Sigmoid colon (tissue), 4 donors: Measurements from ENCODE around the gene RNF223.

Source experiments
- CTCF ChIP-seq, 4 experiments: fragments of 450-650 bp in 3 of 4; fragments of 200-600 bp in 1 of 4; IDR thresholded peaks; one replicate each; pipeline ENCODE4 v1.5.1; 2016 to 2019; ENCODE audit warnings: antibody characterized with exemption in 4 of 4, mild to moderate bottlenecking in 3 of 4, moderate library complexity in 2 of 4
- EP300 ChIP-seq, 4 donors: sonication (generic); formaldehyde crosslinking; IDR thresholded peaks; one replicate each; pipeline ENCODE4 v1.6.1; 2017; ENCODE audit warnings: antibody characterized with exemption in 4 of 4
- POLR2A ChIP-seq, 2 donors: fragments of 450-650 bp; IDR thresholded peaks; one replicate each; pipeline ENCODE4 v1.6.1; 2016; ENCODE audit warnings: antibody characterized with exemption in 2 of 2, mild to moderate bottlenecking in 2 of 2, moderate library complexity in 2 of 2
- POLR2AphosphoS5 ChIP-seq, 4 donors: sonication (generic); formaldehyde crosslinking; IDR thresholded peaks; one replicate each; pipeline ENCODE4 v1.6.1; 2017; ENCODE audit warnings: antibody characterized with exemption in 4 of 4

DNA sequence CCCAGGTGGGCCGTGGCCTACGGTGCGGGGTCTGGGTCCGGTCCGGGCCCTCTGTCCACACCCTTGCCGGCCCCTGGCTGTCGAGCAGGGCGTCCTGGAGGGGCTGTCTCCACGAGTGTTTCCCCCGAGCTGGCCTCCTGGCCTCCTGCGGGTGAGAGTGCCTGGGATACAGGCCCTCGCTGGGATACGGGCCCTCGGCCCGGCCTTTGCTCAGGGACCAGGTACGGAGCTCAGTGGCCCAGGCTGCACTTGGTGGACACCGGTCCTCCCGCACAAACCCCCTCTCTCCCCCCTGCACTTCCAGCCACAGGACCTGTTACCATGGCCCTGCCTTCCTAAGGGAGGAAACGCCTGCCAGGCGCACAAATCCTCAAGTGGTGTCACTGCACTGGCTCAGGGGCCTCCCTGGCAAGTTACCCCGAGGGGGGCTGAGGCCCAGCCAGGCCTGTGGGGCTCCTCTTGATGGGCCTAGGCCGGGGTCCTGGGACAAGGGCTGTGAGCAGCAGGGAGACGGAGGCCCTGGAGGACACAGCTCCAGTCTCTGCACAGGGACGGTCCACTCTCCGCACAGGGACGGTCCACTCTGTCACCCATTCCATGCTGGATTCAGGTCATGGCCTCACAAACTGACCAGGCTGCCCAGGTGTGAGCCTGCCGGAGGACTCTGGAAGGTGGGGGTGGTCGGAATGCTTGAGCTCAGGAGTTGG, 18.2 kb upstream of the RNF223 start:
- TF ChIP-seq POLR2AphosphoS5 (IDR thresholded peaks at IDR 0.05) (no peak), CTCF (IDR thresholded peaks at IDR 0.05) (no peak), POLR2A (IDR thresholded peaks at IDR 0.05) (no peak), EP300 (IDR thresholded peaks at IDR 0.05) (no peak)
